Activated CD4-positive, alpha-beta T cell treated with anti-CD3 and anti-CD28 coated beads, Interleukin-2, amount 50 U/mL, for 24 hours (primary cell): Measurements from ENCODE around the gene FOXP1.

Source experiments
- DNase-seq, 2 donors: peaks; one replicate each; pipeline ENCODE4 v3.0.0-alpha.2; 2020; ENCODE audit warnings: low read depth in 1 of 2, low spot score in 1 of 2

FOXP1 gene

DNA sequence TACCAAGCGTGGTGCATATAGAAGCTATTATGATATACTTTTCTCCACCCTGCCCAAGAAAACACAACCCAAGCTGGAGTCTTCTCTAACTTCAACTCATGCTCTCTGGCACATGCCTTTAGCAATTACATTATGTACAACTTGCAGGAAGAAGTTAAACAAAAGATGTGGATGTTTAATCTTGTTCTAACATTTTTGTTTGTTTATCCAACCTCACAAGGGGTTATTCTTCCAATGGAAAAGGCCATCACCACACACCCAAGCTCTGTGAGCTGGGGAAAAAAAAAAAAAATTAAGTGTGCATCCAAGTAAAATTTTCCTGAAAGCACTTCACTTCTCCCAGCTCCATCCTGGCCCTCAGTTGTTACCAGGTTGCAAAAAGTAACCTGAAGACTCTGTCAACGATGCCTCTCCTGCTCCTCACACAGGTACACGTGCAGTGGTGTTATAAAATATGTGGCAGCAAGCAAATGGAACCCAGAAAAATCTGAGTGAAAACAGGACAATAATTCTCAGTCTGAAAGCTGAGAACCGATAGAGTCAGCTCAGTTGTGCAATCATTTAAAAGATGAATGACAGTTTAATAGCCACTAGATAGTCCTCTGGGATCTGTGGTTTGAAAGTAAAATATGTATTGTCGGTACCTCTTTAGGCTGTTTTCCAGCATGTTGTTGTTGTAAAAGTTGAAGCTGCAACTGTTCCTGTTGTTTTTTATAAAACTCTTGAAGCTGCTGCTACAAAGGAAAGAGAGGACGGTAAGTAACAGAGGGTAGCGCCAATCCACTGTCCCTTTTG, 531.4 kb downstream of the FOXP1 start:
- DNase-seq, result no peak

GRCh38 chr3:71051259-71051595, 532.3 kb downstream of the FOXP1 start:
- no peak for DNase-seq

DNA sequence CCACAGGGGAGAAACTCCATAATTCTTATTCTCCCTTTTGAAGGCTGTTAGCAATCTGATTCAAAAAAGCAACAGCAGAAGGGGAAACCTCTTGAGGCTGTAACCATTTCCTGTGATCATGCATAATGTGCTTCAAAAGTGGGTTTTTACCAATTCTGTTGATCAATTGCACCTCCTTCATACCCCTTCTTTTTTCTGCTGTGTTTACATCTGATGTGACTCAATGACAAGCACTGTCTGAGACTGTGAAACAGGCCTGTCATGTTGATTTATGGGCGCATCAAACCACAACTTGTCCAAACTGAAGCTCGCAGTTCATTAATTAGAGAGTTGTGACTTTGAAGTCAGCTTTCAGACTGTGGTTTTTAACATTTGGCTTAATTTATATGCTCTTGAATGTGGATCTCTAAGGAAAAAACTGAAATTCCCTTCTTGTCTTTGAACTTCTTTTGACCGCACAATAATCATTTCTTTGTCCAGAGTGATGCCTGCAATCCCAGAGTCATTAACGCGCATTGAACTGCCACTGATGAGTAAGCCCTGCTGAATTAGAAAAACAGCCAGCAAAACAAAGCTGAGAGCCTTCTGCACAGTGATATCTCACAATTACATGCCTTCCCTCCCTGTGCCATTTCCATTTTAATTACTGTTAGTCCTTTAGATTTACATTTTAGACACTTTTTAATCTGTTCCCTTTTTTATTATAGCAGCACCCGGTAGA, 532.8 kb downstream of the FOXP1 start:
- peak in 1 of 2 donors; percentile 49 for DNase-seq

GRCh38 chr3:71050166-71050537, 533.4 kb downstream of the FOXP1 start:
- no peak for DNase-seq

DNA sequence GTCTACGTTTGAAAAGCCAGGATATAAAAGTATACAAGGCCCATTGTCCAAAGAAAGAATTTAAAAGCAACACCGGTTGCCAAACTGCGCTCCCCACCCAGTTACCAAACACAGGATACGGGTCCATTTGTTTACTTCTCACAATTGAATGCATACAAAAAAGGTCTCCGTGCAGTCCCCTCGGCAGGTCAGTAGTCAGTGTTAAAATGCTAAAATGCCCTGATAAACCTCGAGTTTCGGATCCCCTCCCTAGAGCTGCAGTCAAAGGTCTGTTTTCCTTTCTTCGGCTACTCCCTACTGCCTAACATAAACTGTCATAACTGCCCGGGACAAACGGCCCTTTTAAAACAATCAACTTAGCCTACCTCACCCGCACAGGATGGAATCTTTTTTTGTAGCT, 534.6 kb downstream of the FOXP1 start:
- DNase-seq, result no peak

DNA sequence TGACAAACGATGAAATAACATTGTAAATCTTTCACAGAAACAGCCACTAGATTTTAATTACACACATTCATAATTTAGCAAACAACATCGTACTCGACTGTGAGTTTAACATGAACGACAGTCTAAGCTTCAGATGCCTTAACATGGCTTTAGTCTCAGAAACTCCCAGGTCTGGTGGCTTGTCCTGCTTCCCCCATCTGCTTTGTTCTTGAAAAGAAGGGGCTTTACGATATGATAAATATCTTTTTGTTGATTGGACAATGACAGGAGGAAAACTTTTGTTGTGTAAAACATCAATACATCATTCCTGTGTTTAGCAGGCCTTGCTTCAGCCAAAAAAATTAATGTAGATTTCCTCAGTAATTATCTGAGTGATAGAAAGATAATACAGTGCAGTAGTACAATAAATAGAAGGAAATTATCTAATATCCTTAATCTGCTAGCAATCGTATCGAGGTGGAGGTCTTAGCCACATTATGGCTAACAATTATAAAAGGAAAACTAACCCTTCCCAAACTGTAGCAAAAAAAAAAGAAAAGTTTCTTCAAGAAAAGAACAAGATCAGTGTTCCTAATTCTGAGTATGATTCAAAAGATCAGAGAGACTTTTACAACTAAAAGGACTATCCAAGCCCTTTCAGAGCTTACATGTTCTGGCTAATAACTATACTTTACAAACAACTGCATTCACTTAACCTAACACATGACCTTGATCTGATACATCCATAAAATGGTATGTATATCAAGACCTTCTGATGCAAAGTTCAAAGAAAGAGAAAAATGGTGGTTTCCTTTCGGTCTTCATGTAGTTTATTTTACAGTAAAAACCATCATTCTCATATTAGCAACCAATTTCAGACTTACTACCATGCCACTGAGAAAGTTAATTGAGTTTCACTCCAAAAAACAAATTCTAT, 535.7 kb downstream of the FOXP1 start:
- no peak for DNase-seq

DNA sequence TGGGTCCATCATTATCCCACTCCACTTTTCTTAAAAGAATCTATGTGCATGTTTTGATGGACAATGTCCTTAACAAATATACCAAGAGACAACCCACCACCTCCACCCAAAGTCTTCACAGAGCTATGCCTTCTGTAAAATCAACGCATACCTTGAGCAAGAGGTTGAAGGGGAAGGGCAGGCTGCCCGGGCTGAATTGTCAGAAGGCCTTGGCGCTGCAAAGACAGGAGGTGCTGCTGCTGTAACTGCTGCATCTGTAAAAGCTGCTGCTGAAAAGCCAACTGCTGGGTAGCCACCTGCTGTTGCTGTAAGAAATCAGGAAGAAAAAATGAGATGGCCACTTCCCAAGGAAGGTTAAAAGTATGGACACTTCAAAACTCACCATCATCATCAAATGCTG, 536.7 kb downstream of the FOXP1 start:
- no peak for DNase-seq

- no peak for DNase-seq
These were observed 537.6 kb downstream of the FOXP1 start for GRCh38 chr3:71045917-71046282.

DNA sequence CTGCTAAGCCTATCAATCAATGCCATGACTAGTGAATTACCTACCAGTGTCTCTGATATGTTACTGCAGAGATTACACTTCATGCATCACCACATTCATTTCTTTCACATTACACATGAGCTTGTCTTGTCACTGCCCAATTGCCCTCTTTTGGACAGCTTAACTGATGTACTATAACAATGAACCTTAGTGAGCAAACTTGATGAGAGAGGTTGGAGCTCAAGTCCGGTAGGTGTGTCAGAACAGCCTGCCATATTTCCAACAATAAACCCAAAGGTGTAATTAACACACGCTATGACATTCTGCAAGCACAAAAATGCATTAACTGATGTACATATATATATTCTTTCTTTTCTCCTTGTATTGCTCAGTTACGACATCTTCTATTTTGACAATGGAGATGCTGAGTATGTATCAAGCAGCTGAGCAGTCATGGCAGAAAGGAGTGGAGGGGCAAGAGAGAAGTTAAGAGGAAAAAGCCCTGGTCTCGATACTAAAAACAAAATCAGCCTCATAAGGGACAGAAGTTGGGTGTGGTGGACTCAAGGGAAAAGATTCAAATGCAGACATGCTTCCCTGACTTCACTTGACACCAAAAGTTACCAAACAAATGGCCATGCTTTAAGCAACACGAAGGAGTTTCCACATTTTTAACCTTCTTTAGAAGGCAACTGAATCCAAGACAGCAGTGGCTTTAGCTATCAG, 538.2 kb downstream of the FOXP1 start:
- DNase-seq, result no peak

DNA sequence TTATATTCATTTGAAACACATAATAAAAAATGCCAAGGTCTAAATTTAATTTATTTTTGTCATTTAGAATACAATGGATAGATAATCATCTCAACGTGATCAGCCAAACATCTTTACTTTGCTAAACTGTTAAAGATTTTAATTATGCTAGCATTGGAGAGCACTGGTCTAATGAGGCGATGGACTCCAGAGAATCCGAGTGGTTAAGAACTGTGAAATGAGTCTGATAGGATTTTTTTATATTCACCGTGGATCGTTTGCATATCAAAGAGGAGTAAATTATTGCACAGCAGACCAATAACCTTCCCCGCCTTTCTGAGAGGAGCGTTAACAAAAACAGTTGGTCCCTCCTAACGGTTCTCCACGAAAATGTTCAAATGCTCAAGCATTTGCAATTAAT, 540.8 kb downstream of the FOXP1 start:
- DNase-seq, result no peak

DNA sequence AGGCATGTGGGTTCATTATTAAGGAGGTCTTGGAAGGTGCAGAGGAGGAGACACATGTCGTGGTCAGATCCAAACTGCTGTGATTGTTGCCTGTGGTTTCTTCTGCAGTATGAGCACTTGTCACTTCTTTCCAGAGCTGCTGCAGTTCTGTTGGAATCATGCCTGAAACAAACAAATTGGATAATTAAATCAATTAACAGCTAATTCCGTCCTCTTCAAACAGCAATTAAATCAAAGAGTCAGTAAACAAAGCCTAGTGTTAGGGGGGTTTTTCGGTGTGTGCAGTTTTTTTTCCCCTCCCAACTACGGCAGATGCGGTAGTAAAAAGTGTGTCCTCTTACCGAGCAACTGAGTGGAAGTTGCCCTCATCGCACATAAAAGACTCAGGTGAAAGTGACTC, 542.2 kb downstream of the FOXP1 start:
- DNase-seq, result no peak

- DNase-seq, result no peak
These were observed 544.2 kb downstream of the FOXP1 start for GRCh38 chr3:71039332-71039731.

- DNase-seq, result no peak
These were observed 545.8 kb downstream of the FOXP1 start for GRCh38 chr3:71037775-71038174.

DNA sequence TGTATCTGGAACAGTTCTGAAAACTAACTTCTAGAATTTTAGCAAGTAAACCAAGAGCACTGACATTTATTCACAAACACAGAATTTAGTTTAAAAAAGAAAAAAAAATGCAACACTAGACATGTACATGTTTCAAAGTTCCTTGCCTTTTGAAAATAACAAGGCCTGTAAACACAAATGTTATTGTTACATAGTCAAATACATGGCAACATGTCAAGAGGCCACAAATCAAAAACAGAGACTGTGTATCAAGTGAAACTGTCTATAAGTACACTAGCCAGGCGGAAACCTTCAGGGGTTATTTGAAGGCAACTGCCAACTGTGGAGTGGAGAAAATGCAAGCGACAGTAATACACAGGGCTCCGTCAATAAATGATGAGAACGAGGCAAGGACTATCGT, 547.6 kb downstream of the FOXP1 start:
- DNase-seq, result no peak

DNA sequence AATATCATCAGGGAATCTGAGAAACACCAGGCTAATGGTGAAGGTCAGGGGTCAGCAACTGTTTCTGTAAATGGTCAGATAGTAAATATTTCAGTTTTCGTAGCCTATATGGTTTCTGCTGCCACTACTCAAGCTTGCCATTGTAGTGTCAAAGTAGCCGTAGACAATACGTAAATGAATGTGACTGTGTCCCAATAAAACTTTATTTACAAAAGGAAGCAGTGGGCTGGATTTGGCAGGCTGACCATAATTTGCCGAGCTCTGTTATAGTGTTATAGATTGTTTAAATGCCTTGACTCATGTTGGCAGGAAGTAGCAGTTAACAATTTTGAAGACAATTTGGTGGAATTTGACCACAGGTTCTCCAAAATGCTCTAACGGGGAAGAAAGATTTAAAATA, 548.2 kb downstream of the FOXP1 start:
- DNase-seq, result no peak

- no peak for DNase-seq
These were observed 549.8 kb downstream of the FOXP1 start for GRCh38 chr3:71033681-71034220.

DNA sequence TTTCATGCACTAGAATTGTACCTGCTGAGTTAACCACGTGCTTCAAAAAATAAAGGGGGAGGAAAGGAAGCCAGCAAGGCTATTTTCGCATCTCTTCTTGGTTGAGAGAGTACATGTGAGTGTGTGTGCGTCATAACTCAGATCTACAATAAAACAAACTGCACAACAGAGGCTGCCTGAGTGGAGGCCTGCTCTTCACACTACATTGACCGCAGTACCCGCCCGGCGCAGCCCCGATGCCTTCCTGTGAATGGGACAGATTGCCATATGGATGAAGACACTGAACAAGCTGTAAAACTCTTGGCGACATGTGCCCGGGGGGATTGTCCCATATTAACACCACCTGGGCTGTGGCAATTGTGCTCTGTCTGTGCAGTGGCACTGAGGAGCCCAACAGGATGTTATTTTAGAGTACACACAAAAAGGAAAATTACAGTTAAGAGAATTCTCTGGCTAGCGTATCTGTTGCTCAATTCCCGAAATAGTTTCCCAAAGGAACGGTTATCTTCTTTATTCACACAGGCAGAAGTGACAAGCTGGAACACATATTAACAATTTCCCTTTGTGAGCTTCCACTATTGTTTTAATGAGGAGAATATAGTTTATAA, 551.5 kb downstream of the FOXP1 start:
- no peak for DNase-seq

- DNase-seq, result no peak
These were observed 552.3 kb downstream of the FOXP1 start for GRCh38 chr3:71031181-71031580.

GRCh38 chr3:71030748-71031147, 552.8 kb downstream of the FOXP1 start:
- DNase-seq, result no peak

GRCh38 chr3:71029770-71030169, 553.8 kb downstream of the FOXP1 start:
- no peak for DNase-seq

- DNase-seq, result no peak
These were observed 554.7 kb downstream of the FOXP1 start for GRCh38 chr3:71028802-71029201.
